ENCODE data around the gene CD81. TPM values are rescaled to one million over a fixed set of nuclear protein-coding genes. Genes with fewer than 3 reads are reported as not detected.
A peak's percentile ranks its signal among the peaks of the same experiment; 100 is the strongest.

The CD81 gene
- total RNA-seq, 1 donor from 2014 or later = 457 TPM

- DNase-seq = peak; percentile 38
- intact Hi-C loops (cut with DNase I) = no loop called here
These were observed 59.5 kb downstream of the CD81 start for GRCh38 chr11:2436521-2437031.

GRCh38 chr11:2437516-2437915 is 60.4 kb downstream of the CD81 start:
- intact Hi-C loops (cut with DNase I) = no loop called here
- DNase-seq = no peak
- ATAC-seq (ENCODE audit: poor library complexity) = no peak

More at GRCh38 chr11:2436521-2437031, 59.5 kb downstream of the CD81 start:
- ATAC-seq (ENCODE audit: poor library complexity) = no peak

GRCh38 chr11:2439820-2440219 is 62.7 kb downstream of the CD81 start:
- ATAC-seq (ENCODE audit: poor library complexity) (no peak), DNase-seq (no peak)
- intact Hi-C loops (cut with DNase I) = no loop called here

- DNase-seq = peak; percentile 48
- intact Hi-C loops (cut with DNase I) = no loop called here
- no peak for ATAC-seq (ENCODE audit: poor library complexity)
These were observed 63.5 kb downstream of the CD81 start for GRCh38 chr11:2440646-2441045.

GRCh38 chr11:2441171-2441570 is 64.1 kb downstream of the CD81 start:
- no peak for ATAC-seq (ENCODE audit: poor library complexity)
- peak; percentile 33 for DNase-seq
- intact Hi-C loops (cut with DNase I) = no loop called here

- intact Hi-C loops (cut with DNase I) = no loop called here
- no peak for DNase-seq
- ATAC-seq (ENCODE audit: poor library complexity) = no peak
These were observed 65.5 kb downstream of the CD81 start for GRCh38 chr11:2442589-2442988.

- DNase-seq = no peak
- intact Hi-C loops (cut with DNase I) = no loop called here
These were observed 66.3 kb downstream of the CD81 start for GRCh38 chr11:2443406-2443805.

GRCh38 chr11:2443881-2444820 is 67.0 kb downstream of the CD81 start, which contains the start of gene TRPM5:
Gene TRPM5, minus strand, starts transcription at chr11:2444514. Its CDS starts 21,478 bp downstream, at chr11:2423036.
- intact Hi-C loops (cut with DNase I) = no loop called here
- ATAC-seq (ENCODE audit: poor library complexity) = peak; percentile 8

More at GRCh38 chr11:2443406-2443805, 66.3 kb downstream of the CD81 start:
- ATAC-seq (ENCODE audit: poor library complexity) = no peak

GRCh38 chr11:2444821-2445745 is 68.0 kb downstream of the CD81 start, which contains the start of gene KCNQ1:
Gene KCNQ1, plus strand, starts transcription at chr11:2445008. Its CDS starts 91 bp downstream, at chr11:2445099.
- intact Hi-C loops (cut with DNase I) = loop anchor here (5.0 kb wide), 2 partner anchors 77 to 532 kb away; no protein-coding TSS in a partner anchor
- peak; percentile 78 for ATAC-seq (ENCODE audit: poor library complexity)
- peak; percentile 77 for DNase-seq

More at GRCh38 chr11:2443881-2444820, 67.0 kb downstream of the CD81 start, which contains the start of gene TRPM5:
- DNase-seq = peak; percentile 51

- peak; percentile 56 for DNase-seq
- ATAC-seq (ENCODE audit: poor library complexity) = peak; percentile 14
- intact Hi-C loops (cut with DNase I) = loop anchor here (5.0 kb wide), 2 partner anchors 76 to 531 kb away; no protein-coding TSS in a partner anchor
These were observed 68.8 kb downstream of the CD81 start for GRCh38 chr11:2445746-2446551.

- no peak for ATAC-seq (ENCODE audit: poor library complexity)
- peak; percentile 77 for DNase-seq
- intact Hi-C loops (cut with DNase I) = loop anchor here (5.0 kb wide), 2 partner anchors 76 to 531 kb away; no protein-coding TSS in a partner anchor
These were observed 69.6 kb downstream of the CD81 start for GRCh38 chr11:2446590-2447252.

Other genes with a start within 250 kb of the CD81 start
- gene IGF2, start 237.9 kb upstream of the CD81 start, total RNA-seq = 79.9 TPM
- gene INS, start 216.1 kb upstream of the CD81 start, total RNA-seq = not detected
- gene TH, start 205.5 kb upstream of the CD81 start, total RNA-seq = not detected
- 0.11 TPM for gene ASCL2, start 106.7 kb upstream of the CD81 start, total RNA-seq
- gene C11orf21, start 75.4 kb upstream of the CD81 start, total RNA-seq = 43.6 TPM
- 13.9 TPM for gene TSPAN32, start 75.3 kb upstream of the CD81 start, total RNA-seq
- 36.2 TPM for gene TSSC4, start 23.4 kb downstream of the CD81 start, total RNA-seq
- gene TRPM5, start 67.2 kb downstream of the CD81 start, total RNA-seq = not detected
- gene KCNQ1, start 67.7 kb downstream of the CD81 start, total RNA-seq = 33.4 TPM

All from Right ventricle myocardium superior (tissue), 1 donor.